Thymus (tissue), 11 donors: Measurements from ENCODE around the gene IGLON5. TPM values are rescaled to one million over a fixed set of nuclear protein-coding genes. Genes with fewer than 3 reads are reported as not detected.

Source experiments
- DNase-seq, 9 donors: peaks; one replicate each; pipeline ENCODE4 v3.0.0-alpha.2; 2013; ENCODE audit warnings: low spot score in 9 of 9, low read depth in 6 of 9, missing footprints in 1 of 9
- H3K27ac ChIP-seq, 2 donors: one replicate each; pipeline ENCODE4 v1.5.1; 2013; ENCODE audit warnings: control low read depth in 1 of 2, low read depth in 1 of 2, low read length in 1 of 2, mild to moderate bottlenecking in 1 of 2, moderate library complexity in 1 of 2
- H3K27me3 ChIP-seq, 2 donors: one replicate each; pipeline ENCODE4 v1.5.1; 2013; ENCODE audit warnings: low read length in 1 of 2; ENCODE audit not compliant: control insufficient read depth in 2 of 2, insufficient read depth in 1 of 2
- H3K36me3 ChIP-seq, 2 donors: one replicate each; pipeline ENCODE4 v1.5.1; 2013; ENCODE audit warnings: low read length in 1 of 2, mild to moderate bottlenecking in 1 of 2, moderate library complexity in 1 of 2; ENCODE audit not compliant: control insufficient read depth in 2 of 2, insufficient read depth in 2 of 2
- H3K4me1 ChIP-seq, 2 donors: one replicate each; pipeline ENCODE4 v1.5.1; 2013; ENCODE audit warnings: low read length in 2 of 2; ENCODE audit not compliant: control insufficient read depth in 2 of 2, insufficient read depth in 2 of 2
- H3K4me3 ChIP-seq, 2 donors: one replicate each; pipeline ENCODE4 v1.5.1; 2013; ENCODE audit warnings: low read length in 2 of 2, control low read depth in 1 of 2, mild to moderate bottlenecking in 1 of 2
- H3K9me3 ChIP-seq, 2 donors: one replicate each; pipeline ENCODE4 v1.5.1; 2013; ENCODE audit warnings: low read length in 1 of 2, mild to moderate bottlenecking in 1 of 2; ENCODE audit not compliant: control insufficient read depth in 2 of 2, insufficient read depth in 1 of 2
- WGBS: extraction: QIAGEN DNeasy Blood & Tissue Kit; methylation state at CpG from one replicate; pipeline ENCODE4 v1.1.7; 2013; 5-methylcytosine and 5-hydroxymethylcytosine counted together
- polyA plus RNA-seq: library from polyadenylated mRNA; stranded (reverse); fragments of 200-250 nt; gene quantifications from one replicate; pipeline ENCODE4 v1.2.3, GENCODE V29; 2013
- total RNA-seq: library from RNA; stranded (reverse); fragments of 120-200 nt; gene quantifications from one replicate; pipeline ENCODE4 v1.2.4, GENCODE V29; 2013
- donor health status: healthy.

IGLON5 gene
- total and polyA plus RNA-seq, 2 donors, result 0.25 TPM; not detected in 1

DNA sequence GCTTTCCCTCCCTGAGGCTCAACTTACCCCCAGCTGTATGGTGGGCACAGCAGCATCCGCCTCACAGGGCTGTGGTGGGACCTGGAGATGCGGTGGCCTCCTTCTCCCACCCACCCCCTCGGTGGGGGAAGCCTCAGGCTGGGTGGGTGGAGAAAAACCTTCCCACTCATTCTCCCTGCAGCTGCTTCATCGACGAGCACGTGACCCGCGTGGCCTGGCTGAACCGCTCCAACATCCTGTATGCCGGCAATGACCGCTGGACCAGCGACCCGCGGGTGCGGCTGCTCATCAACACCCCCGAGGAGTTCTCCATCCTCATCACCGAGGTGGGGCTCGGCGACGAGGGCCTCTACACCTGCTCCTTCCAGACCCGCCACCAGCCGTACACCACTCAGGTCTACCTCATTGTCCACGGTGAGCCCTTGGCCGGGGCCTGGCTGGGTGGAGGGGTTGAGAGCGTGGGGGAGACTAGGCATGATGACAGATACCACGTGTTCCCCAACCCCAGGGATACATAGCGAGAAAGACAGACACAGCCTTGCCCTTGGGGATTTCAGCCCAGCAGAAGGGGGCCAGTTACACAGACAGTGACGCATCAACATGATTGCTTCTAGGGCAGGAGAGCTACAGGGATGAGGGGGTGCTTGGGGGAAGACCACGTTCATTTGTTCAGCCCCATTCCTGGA, 12.2 kb downstream of the IGLON5 start:
- WGBS, result 82% methylated on average over 29 of the region's 29 CpGs
- no peaks in the 10 kb centered on the region for H3K9me3 ChIP-seq
- H3K4me3 ChIP-seq, result no peak overlapping the region
- H3K4me1 ChIP-seq, result peaks cover 0 to 4% of the 10 kb centered on the region in 2 donors
- DNase-seq, result no peak
- H3K27me3 ChIP-seq, result peaks cover 30 to 48% of the 10 kb centered on the region in 2 donors
- H3K27ac ChIP-seq, result no peak overlapping the region
- H3K36me3 ChIP-seq, result no peaks in the 10 kb centered on the region

DNA sequence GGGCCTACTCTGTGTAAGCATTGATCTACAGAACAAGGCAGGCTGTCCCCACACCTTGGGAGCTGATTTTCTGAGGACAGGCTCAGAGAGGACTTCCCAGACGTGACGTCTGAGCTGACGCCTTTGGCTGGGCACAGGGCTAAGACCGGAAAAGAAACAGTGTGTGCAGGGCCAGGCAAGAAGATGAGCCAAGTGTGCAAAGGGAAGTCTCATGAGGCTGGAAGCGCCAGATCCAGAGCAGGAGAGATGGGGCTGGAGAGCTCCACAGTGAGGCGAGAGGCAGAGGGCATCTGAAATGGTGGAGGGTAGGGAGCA, 12.7 kb downstream of the IGLON5 start:
- H3K4me1 ChIP-seq, result peaks cover 0 to 4% of the 10 kb centered on the region in 2 donors
- DNase-seq, result no peak
- peaks cover 31 to 50% of the 10 kb centered on the region in 2 donors for H3K27me3 ChIP-seq
- H3K4me3 ChIP-seq, result no peak overlapping the region
- no peaks in the 10 kb centered on the region for H3K36me3 ChIP-seq
- H3K27ac ChIP-seq, result no peak overlapping the region
- no peaks in the 10 kb centered on the region for H3K9me3 ChIP-seq
- 87% methylated on average over 6 of the region's 6 CpGs for WGBS

DNA sequence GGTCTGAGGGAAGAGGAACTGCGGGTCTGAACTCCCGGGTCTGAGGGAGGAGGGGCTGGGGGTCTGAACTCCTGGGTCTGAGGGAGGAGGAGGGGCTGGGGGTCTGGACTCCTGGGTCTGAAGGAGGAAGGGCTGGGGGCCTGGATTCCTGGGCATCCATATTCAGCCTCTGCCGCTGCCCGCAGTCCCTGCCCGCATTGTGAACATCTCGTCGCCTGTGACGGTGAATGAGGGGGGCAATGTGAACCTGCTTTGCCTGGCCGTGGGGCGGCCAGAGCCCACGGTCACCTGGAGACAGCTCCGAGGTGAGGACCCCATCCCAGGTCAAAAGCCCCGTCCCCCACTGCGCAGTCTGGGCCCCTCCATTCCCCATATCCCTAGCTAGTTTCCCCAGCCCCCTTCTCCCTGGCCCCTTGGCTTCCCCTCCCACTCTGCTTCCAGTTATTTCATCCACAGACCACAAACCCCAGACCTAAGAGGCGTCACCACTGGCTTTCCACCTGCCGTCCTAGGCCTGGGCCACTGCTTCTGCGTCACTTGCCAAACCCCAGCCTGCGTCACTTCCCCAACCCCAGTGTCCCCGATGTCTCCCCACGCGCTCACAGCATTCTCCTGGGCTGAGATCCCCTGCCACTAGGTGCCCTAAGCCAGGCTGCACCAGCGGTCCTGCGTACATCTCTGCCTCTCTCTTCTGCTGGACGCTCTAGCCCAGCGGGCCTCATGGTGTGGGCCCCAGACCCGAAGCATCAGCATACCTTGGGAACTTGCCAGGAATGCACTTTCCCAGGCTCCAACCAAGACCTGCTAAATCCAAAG, 13.9 kb downstream of the IGLON5 start:
- Histone ChIP-seq H3K4me3 (no peak overlapping the region), H3K27ac (no peak overlapping the region), H3K27me3 (peaks cover 31 to 52% of the 10 kb centered on the region in 2 donors), H3K4me1 (peaks cover 0 to 4% of the 10 kb centered on the region in 2 donors), H3K9me3 (no peaks in the 10 kb centered on the region), H3K36me3 (no peaks in the 10 kb centered on the region)
- no peak for DNase-seq
- 70% methylated on average over 26 of the region's 26 CpGs for WGBS

DNA sequence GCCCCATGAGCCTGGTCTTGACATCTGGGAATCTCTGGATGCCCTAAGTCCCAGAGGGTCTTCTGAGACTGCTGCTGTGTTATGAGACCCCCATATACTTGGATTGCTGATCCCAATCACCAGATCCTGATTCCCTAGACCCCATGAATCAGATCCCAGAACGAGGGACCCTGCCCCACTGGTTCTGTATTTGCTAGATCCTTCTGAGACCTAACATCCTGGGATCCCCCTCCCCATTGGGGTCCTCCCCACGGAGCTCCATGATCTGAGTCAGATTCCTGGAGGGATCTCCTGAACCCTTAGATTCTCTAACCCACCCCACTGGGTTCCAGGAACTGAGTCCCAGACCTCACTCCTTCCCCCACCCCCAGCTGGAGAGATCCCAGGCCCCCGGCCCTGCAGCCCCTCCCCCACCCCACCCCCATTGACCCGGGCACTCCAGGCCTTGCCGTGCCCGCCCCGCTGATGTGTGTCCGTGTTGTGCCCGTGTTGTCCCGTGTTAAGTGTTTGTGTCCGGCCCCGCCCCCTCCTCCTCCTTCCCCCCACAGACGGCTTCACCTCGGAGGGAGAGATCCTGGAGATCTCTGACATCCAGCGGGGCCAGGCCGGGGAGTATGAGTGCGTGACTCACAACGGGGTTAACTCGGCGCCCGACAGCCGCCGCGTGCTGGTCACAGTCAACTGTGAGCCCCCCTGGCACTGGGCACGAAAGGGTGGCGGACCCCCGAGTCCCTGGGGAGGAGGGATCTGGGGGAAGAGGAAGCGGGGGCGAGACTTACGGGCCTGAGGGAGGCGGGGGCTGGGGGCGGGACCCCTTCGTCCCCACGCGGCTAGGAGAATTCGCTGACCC, 15.0 kb downstream of the IGLON5 start:
- 24% methylated on average over 36 of the region's 36 CpGs for WGBS
- Histone ChIP-seq H3K9me3 (peaks cover 0 to 2% of the 10 kb centered on the region in 2 donors), H3K4me1 (peaks cover 0 to 4% of the 10 kb centered on the region in 2 donors), H3K27me3 (peaks cover 31 to 52% of the 10 kb centered on the region in 2 donors), H3K27ac (no peak overlapping the region), H3K4me3 (no peak overlapping the region), H3K36me3 (no peaks in the 10 kb centered on the region)
- DNase-seq, result no peak

DNA sequence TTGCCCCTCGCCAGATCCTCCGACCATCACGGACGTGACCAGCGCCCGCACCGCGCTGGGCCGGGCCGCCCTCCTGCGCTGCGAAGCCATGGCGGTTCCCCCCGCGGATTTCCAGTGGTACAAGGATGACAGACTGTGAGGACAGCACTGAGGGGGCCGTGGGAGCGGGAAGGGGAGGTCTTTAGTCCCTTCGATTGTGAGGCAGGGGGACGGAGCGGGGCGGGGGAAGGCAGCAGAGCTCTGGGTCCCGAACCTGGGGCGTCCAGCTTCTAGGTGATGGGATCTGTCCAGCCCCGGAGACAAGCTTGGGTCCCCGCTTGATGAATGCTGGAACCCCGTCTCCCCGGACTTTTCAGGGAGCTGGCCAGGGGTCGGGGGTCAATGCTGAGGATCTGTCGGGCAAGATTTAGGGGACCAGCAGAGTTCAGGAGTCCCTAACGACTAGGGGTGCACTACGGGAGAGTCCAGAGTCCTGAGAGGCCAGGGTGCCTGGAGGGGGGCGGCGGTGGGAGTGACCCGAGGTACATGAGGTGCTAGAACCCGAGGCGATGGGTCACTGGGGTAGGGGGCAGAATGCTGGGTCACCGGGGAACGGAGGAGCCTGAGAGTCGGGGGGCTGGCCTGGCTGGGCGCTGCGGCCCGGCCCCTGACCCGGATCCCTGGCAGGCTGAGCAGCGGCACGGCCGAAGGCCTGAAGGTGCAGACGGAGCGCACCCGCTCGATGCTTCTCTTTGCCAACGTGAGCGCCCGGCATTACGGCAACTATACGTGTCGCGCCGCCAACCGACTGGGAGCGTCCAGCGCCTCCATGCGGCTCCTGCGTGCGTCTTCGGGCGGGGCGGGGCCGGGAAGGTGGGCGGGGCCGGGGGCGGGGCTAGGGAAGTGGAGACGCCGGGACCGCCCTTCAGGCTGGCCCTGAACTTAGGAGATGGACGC, 15.9 kb downstream of the IGLON5 start:
- Histone ChIP-seq H3K27ac (no peak overlapping the region), H3K9me3 (peaks cover 0 to 2% of the 10 kb centered on the region in 2 donors), H3K4me3 (peak overlapping the region in 1 of 2 donors; percentile 20), H3K36me3 (no peaks in the 10 kb centered on the region), H3K4me1 (peaks cover 0 to 4% of the 10 kb centered on the region in 2 donors), H3K27me3 (peaks cover 31 to 52% of the 10 kb centered on the region in 2 donors)
- peak in 5 of 9 donors; percentile 11 to 56 (median 28) for DNase-seq
- 6% methylated on average over 75 of the region's 75 CpGs for WGBS

DNA sequence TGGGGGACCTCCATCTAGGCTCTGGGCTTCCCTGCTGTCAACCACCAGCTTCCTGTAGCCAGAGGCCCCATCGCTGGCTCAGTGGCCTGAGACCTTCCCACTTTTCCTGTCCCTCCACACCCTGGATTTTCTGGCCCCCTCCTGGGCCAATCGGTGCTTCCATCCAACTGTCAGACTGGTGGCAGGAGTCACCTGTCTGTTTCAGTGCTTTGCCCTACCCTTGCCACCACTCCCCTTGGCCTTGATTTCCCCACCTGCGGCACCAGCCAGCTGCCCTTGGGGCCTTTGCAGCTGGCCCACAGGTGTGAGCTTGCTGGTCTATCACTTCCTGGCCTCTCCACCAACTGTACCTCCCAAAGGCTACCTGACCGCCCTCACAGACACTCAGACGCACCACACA, 18.0 kb downstream of the IGLON5 start:
- no peak overlapping the region for H3K27ac ChIP-seq
- no peak for DNase-seq
- peaks cover 0 to 4% of the 10 kb centered on the region in 2 donors for H3K4me1 ChIP-seq
- peaks cover 0 to 2% of the 10 kb centered on the region in 2 donors for H3K9me3 ChIP-seq
- H3K27me3 ChIP-seq, result peaks cover 31 to 44% of the 10 kb centered on the region in 2 donors
- no peaks in the 10 kb centered on the region for H3K36me3 ChIP-seq
- 77% methylated on average over 5 of the region's 5 CpGs for WGBS
- H3K4me3 ChIP-seq, result no peak overlapping the region

DNA sequence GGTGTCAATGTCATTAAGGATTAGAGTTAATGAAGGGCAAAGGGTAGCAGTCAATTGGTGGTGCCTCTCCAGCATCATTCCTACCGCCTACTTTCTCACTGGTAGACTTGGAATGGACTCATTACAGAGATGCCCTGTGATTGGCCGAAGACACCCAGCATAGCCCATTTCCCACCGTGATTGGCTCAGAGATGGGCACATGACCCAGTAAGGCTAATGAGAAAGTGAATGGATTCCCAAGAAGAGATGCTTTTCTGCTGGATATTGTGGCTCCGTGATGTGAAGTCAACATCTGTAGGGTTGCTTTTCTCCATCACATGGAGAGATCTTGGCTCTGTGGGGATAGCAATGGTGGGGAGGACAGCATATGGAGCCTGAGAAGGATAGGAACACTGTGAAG, 18.9 kb downstream of the IGLON5 start:
- Histone ChIP-seq H3K9me3 (peaks cover 0 to 2% of the 10 kb centered on the region in 2 donors), H3K27me3 (peaks cover 27 to 37% of the 10 kb centered on the region in 2 donors), H3K36me3 (no peaks in the 10 kb centered on the region), H3K4me1 (peaks cover 0 to 4% of the 10 kb centered on the region in 2 donors), H3K4me3 (no peak overlapping the region), H3K27ac (no peak overlapping the region)
- DNase-seq, result no peak
- WGBS, result over 99% methylated on average over 4 of the region's 4 CpGs

DNA sequence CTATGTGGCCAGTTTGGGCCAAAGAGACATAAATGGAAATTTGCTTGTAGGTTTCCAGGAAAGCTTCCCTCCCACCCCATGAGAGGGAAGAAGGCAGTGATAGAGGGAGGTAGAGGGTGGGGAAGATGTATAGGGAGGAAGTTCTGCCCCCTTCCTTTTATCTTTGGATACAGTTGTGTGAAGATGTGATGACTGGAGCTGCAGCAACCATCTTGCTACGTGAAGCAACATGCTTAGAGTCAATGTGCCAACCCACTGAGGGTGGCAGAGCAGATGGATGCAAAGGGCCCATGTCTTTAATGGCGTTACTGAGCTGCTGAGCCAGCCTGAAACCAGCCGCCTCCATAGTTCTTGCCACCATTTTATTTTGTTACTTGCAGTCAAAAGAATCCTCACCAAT, 19.7 kb downstream of the IGLON5 start:
- Histone ChIP-seq H3K4me3 (no peak overlapping the region), H3K4me1 (peaks cover 0 to 4% of the 10 kb centered on the region in 2 donors), H3K27ac (no peak overlapping the region), H3K27me3 (peaks cover 23 to 29% of the 10 kb centered on the region in 2 donors), H3K36me3 (no peaks in the 10 kb centered on the region), H3K9me3 (peaks cover 0 to 2% of the 10 kb centered on the region in 2 donors)
- no peak for DNase-seq
- 64% methylated on average over 3 of the region's 3 CpGs for WGBS
